HCT116 (cell line): ENCODE results near the gene PRLR.

ENCODE experiments used
- CEBPB ChIP-seq: IDR thresholded peaks from 2 replicates; pipeline ENCODE4 v1.6.1; 2012; ENCODE audit warnings: low read depth
- CTCF ChIP-seq, 3 experiments: fragments of 200-600 bp in 1 of 3; sonication (generic) in 1 of 3; IDR thresholded peaks in 2 of 3; conservative IDR thresholded peaks in 1 of 3; 2 replicates each; pipeline ENCODE4 v1.5.1; 2012 to 2017; ENCODE audit warnings: low read depth in 2 of 3, low read length in 2 of 3, antibody characterized with exemption in 1 of 3, borderline replicate concordance in 1 of 3, control low read depth in 1 of 3, mild to moderate bottlenecking in 1 of 3, mixed read lengths in 1 of 3, mixed run types in 1 of 3, moderate library complexity in 1 of 3; ENCODE audit not compliant: insufficient read depth in 1 of 3
- POLR2A ChIP-seq: IDR thresholded peaks from 2 replicates; pipeline ENCODE4 v1.7.0; 2011; ENCODE audit warnings: borderline replicate concordance; ENCODE audit not compliant: insufficient read depth, insufficient read length; ENCODE audit errors: extremely low read depth
- POLR2AphosphoS5 ChIP-seq: IDR thresholded peaks from 2 replicates; pipeline ENCODE4 v1.6.1; 2011; ENCODE audit warnings: mild to moderate bottlenecking, low read depth, low read length, moderate library complexity
- RAD21 ChIP-seq: IDR thresholded peaks from 2 replicates; pipeline ENCODE4 v1.6.1; 2012; ENCODE audit warnings: low read depth, mild to moderate bottlenecking
- REST ChIP-seq: IDR thresholded peaks from 2 replicates; pipeline ENCODE4 v1.6.1; 2012; ENCODE audit warnings: low read depth
- YY1 ChIP-seq: IDR thresholded peaks from 2 replicates; pipeline ENCODE4 v1.6.1; 2011; ENCODE audit warnings: low read length, low read depth, moderate library complexity, mild to moderate bottlenecking; ENCODE audit not compliant: insufficient replicate concordance; ENCODE audit errors: extremely low read depth

DNA sequence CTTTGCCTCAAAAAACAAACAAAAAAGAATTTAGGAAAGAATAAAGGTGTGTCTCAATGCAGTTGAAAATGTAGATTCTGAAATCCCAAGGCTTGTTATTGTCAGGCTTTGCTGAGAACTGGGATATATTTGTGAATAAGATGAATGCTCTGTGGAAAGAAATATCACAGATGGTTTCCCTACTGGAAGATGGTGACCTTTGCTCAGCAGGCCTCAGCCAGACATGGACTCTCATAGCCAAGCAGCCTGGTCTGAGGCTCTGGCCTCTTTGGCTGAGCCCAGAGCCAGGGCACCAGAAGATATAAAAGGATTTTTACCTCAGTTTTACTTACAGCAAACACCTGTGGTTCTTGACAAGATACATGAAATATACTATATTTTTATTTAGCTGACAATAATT lies 219.6 kb downstream of the PRLR start:
- TF ChIP-seq REST: no peak
- no peak for TF ChIP-seq CTCF (IDR thresholded peaks at IDR 0.05 in 2 of 3, conservative IDR thresholded peaks at IDR 0.05 in 1 of 3; ENCODE audit: borderline replicate concordance in 1 of 3, insufficient read depth in 1 of 3, low read depth in 2 of 3, low read length in 2 of 3)
- no peak for TF ChIP-seq POLR2AphosphoS5
- no peak for TF ChIP-seq CEBPB
- TF ChIP-seq RAD21: no peak
- no peak for TF ChIP-seq YY1
- no peak for TF ChIP-seq POLR2A
